ENCODE results near the gene FCER2. TPM values are rescaled to one million over a fixed set of nuclear protein-coding genes. Genes with fewer than 3 reads are reported as not detected.

Gene FCER2
- polyA plus RNA-seq, 1 experiment = not detected

GRCh38 chr19:7706188-7706954 is 4.4 kb upstream of the FCER2 start:
- no peak overlapping the region for H3K4me3 ChIP-seq (ENCODE audit: low read depth, low read length)
- no peaks in the 10 kb centered on the region for H3K36me3 ChIP-seq (ENCODE audit: control insufficient read depth, insufficient read depth, low read length)
- H3K27me3 ChIP-seq (ENCODE audit: control insufficient read depth, insufficient read depth, low read length) = no peaks in the 10 kb centered on the region; the same call in 1 of the 2 replicates
- no peak for TF ChIP-seq CTCF (IDR thresholded peaks at IDR 0.05; ENCODE audit: insufficient read depth, low read depth, low read length)
- POLR2A ChIA-PET = no interaction called here
- CTCF ChIA-PET = no interaction called here
- no peak for DNase-seq (ENCODE audit: low read depth)

DNA sequence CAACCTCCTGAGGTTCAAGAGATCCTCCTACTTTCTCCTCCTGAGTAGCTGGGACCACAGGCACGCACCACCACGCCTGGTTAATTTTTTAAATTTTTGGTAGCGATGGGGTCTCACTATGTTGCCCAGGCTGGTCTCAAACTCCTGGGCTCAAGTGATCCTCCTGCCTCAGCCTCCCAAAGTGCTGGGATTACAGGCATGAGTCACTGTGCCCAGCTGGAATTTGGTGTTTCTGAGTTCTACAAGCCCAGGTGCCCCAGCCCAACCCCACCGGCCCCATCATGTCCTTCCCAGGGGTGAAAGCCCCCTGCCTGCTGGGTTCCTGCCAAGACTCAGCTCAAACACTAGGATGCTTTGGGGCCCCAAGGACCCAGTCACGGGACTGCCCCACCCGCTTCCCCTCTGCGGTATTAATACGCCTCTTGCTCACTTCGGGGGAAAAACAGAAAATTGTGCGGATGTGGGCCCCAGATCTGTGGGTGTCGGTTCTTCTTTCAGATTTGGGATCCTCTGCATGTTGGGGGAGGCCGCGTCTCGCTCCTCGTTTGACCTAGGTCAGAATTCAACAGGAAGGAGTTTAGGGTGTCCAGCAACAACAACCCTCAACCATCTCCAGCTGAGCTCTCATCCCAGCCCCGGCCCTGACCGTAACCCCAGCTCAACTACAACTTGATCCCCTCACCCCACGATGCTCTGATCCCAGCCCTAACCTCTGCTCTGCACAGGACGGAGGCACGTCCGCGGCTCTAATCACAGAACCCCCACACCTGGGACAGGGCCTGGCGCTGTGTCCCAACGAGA is 3.7 kb upstream of the FCER2 start:
- Histone ChIP-seq H3K36me3 (ENCODE audit: control insufficient read depth, insufficient read depth, low read length) (no peaks in the 10 kb centered on the region), H3K27me3 (ENCODE audit: control insufficient read depth, insufficient read depth, low read length) (no peaks in the 10 kb centered on the region; the same call in 1 of the 2 replicates), H3K4me3 (ENCODE audit: low read depth, low read length) (no peak overlapping the region)
- POLR2A ChIA-PET = no interaction called here
- TF ChIP-seq CTCF (IDR thresholded peaks at IDR 0.05; ENCODE audit: insufficient read depth, low read depth, low read length) = no peak
- no peak for DNase-seq (ENCODE audit: low read depth)
- CTCF ChIA-PET = no interaction called here

GRCh38 chr19:7704280-7705060 is 2.5 kb upstream of the FCER2 start:
- TF ChIP-seq CTCF (IDR thresholded peaks at IDR 0.05; ENCODE audit: insufficient read depth, low read depth, low read length) = no peak
- ChIA-PET CTCF (no interaction called here), POLR2A (no interaction called here)
- no peaks in the 10 kb centered on the region for H3K36me3 ChIP-seq (ENCODE audit: control insufficient read depth, insufficient read depth, low read length)
- DNase-seq (ENCODE audit: low read depth) = no peak
- H3K27me3 ChIP-seq (ENCODE audit: control insufficient read depth, insufficient read depth, low read length) = no peaks in the 10 kb centered on the region
- H3K4me3 ChIP-seq (ENCODE audit: low read depth, low read length) = no peak overlapping the region

- no peaks in the 10 kb centered on the region for H3K36me3 ChIP-seq (ENCODE audit: control insufficient read depth, insufficient read depth, low read length)
- ChIA-PET POLR2A (no interaction called here), CTCF (interaction anchor here (0.9 kb wide), 1 partner anchor 22 kb away, joined by 3 read pairs; the partner anchor contains the start of gene TRAPPC5)
- no peaks in the 10 kb centered on the region for H3K27me3 ChIP-seq (ENCODE audit: control insufficient read depth, insufficient read depth, low read length)
- TF ChIP-seq CTCF (IDR thresholded peaks at IDR 0.05; ENCODE audit: insufficient read depth, low read depth, low read length) = no peak
- H3K4me3 ChIP-seq (ENCODE audit: low read depth, low read length) = no peak overlapping the region
- no peak for DNase-seq (ENCODE audit: low read depth)
Observed at GRCh38 chr19:7703332-7703731, 1.4 kb upstream of the FCER2 start.
